IPS DF 19.7 (cell line): ENCODE data around the gene NDST1.
"Not testable (repeated sequence)": the region's sequence is repeated elsewhere in the genome, so short reads cannot be mapped to it uniquely, and the experiment has no call there.

ENCODE experiments used
- DNase-seq: peaks from one replicate; pipeline ENCODE4 v3.0.0-alpha.2; 2013; ENCODE audit warnings: low read depth, low spot score

Gene NDST1

GRCh38 chr5:150508277-150508640, 328 bp downstream of the NDST1 start:
- no peak for DNase-seq

GRCh38 chr5:150508828-150509227, 897 bp downstream of the NDST1 start:
- DNase-seq = no peak

GRCh38 chr5:150509992-150510391, 2.1 kb downstream of the NDST1 start:
- DNase-seq = no peak

- DNase-seq = no peak
These were observed 2.7 kb downstream of the NDST1 start for GRCh38 chr5:150510460-150511263.

- DNase-seq = no peak
These were observed 3.8 kb downstream of the NDST1 start for GRCh38 chr5:150511578-150512367.

GRCh38 chr5:150512368-150512747, 4.4 kb downstream of the NDST1 start:
- no peak for DNase-seq

GRCh38 chr5:150513375-150514309, 5.7 kb downstream of the NDST1 start:
- no peak for DNase-seq

- DNase-seq = no peak
These were observed 6.8 kb downstream of the NDST1 start for GRCh38 chr5:150514708-150515211.

- DNase-seq = no peak
These were observed 7.5 kb downstream of the NDST1 start for GRCh38 chr5:150515446-150515845.

- DNase-seq = no peak
These were observed 8.1 kb downstream of the NDST1 start for GRCh38 chr5:150516011-150516410.

- no peak for DNase-seq
These were observed 9.6 kb downstream of the NDST1 start for GRCh38 chr5:150517272-150518152.

GRCh38 chr5:150518712-150519559, 11.0 kb downstream of the NDST1 start:
- not testable (repeated sequence) for DNase-seq

- no peak for DNase-seq
These were observed 11.6 kb downstream of the NDST1 start for GRCh38 chr5:150519560-150519945.

- no peak for DNase-seq
These were observed 12.0 kb downstream of the NDST1 start for GRCh38 chr5:150519978-150520377.

- no peak for DNase-seq
These were observed 13.0 kb downstream of the NDST1 start for GRCh38 chr5:150520747-150521521.

- no peak for DNase-seq
These were observed 13.5 kb downstream of the NDST1 start for GRCh38 chr5:150521522-150521817.

GRCh38 chr5:150521939-150522503, 14.1 kb downstream of the NDST1 start:
- no peak for DNase-seq

- no peak for DNase-seq
These were observed 14.8 kb downstream of the NDST1 start for GRCh38 chr5:150522504-150523414.
